Measurements from ENCODE around the gene UBXN4.
"Not testable (repeated sequence)": the region's sequence is repeated elsewhere in the genome, so short reads cannot be mapped to it uniquely, and the experiment has no call there.

The UBXN4 gene, protein sequence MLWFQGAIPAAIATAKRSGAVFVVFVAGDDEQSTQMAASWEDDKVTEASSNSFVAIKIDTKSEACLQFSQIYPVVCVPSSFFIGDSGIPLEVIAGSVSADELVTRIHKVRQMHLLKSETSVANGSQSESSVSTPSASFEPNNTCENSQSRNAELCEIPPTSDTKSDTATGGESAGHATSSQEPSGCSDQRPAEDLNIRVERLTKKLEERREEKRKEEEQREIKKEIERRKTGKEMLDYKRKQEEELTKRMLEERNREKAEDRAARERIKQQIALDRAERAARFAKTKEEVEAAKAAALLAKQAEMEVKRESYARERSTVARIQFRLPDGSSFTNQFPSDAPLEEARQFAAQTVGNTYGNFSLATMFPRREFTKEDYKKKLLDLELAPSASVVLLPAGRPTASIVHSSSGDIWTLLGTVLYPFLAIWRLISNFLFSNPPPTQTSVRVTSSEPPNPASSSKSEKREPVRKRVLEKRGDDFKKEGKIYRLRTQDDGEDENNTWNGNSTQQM

DNA sequence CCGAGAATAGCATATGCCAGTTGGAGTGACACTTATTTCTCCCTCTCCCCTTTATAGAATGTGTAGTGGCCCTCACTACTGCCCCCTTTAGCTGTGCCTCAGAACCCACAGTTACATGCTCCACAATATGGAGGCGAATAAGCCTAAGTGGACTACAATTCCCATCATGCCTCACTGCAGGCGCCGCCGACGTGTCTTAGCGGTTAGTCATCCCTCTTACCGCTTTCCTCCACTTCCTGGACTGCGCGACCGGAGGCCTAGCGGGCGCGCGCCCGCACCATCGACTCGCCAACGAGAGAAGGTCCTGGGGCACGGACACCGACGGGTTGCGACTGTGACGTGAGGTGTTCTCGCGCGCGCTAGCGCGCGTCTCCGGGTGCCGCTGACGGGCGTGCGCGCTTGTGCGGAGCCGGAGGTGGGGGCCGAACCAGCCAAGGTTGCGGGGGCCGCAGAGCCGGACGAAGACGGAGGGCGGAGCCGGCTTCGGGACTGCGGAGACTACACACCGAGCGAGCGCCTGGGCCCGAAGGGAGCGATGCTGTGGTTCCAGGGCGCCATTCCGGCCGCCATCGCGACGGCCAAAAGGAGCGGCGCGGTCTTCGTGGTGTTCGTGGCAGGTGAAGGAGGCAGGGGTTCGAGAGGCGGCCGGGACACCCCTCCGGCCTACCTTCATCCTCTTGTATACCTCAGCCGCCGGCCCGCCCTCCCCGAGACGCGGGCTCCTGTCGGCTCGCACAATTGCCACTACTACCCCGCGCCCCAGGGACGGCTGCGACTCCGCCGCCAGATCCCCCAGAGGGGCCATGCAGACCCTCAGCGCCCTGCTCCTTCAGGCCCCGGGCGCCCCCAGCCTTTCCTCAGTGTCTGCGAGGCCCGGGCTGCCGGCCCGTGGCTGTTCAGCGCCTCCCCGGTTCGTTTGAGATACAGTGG, at the start of gene UBXN4:
Gene UBXN4 (plus strand): TSS at position 461 of the 930 bp plus-strand sequence. CDS start 75 bp downstream, at position 536.
- peak; percentile 93 for DNase-seq (ENCODE audit: low read depth)

DNA sequence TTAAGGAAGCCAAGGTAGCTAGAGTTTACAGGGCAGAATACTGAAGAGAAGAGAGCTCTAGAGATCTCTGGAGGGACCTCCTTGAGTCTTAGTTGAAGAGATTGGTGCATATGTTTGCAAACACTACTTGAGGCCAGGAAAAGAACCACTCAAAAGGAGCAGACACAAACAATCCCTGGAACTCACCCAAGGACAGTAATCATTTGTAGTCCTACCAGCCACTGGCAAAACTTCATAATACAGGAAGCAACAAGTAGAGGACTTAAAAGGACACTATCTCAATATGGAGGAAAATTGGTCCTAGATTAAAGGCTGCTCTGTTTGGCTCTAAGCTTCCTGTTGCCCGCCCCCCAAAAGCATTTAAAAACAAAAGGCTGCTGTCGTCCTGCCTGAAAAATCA, 46.9 kb upstream of the UBXN4 start:
- DNase-seq (ENCODE audit: low read depth) = no peak

DNA sequence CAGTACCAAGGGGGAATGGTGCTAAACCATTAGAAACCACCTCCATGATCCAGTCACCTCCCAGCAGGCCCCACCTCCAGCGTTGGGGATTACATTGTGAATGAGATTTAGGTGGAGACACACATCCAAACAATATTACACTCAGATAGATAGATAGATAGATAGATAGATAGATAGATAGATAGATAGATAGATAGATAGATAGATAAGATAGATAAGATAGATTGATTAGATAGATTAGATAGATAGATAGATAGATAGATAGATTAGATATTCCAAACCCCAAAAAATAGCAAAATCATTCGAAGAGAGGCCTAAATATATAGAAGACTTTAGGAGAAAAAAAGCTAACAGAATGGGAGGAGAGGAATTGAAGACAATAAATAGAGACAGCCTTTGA, 42.8 kb upstream of the UBXN4 start:
- DNase-seq (ENCODE audit: low read depth) = no peak

DNA sequence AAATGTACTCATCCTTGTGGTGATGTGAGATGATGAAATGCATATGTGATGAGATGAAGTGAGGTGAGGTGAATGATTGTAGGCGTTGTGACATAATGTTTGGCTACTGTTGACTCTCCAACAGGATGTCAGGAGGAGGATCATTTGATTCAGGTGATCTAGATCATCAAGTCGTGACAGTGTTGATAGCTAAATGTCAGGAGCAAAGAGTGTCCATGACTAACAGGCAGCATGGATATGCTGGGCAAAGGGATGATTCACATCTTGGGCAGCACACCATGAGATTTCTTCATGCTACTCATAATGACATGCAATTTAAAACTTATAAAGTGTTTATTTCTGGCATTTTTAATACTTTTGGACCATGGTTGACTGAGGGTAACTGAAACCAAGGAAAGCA, 40.2 kb upstream of the UBXN4 start:
- no peak for DNase-seq (ENCODE audit: low read depth)

DNA sequence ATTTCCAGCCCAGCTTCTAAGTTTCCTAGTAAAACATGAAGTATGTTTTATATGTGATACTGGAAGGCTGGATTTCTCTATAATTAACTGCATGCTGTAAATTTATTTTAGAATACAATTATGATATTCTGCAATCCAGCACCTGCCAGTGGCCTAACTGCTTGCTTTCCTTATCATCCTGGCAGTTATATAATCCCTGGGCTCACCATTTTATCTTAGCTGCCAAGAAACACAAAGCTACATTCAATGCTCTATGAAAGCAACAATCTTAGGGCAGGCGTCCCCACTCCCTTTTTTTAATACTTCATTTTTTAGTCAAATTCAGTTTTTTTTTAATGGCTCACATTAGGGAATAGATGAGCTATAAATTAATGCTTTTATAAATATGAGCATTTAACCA, 38.4 kb upstream of the UBXN4 start:
- no peak for DNase-seq (ENCODE audit: low read depth)

DNA sequence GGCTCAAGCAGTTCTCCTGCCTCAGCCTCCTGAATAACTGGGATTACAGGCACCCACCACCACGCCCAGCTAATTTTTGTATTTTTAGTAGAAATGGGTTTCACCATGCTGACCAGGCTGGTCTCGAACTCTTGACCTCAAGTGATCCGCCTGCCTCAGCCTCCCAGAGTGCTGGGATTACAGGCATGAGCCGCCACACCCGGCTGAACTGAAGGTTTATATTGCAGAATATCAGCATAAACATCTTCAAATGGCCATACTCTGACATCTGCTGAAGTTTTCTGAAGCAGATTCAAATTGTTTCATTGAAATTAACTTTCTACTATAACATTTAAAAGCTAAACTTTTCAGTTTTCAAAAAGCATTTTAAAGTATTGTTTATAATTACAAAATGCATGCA, 37.6 kb upstream of the UBXN4 start:
- DNase-seq (ENCODE audit: low read depth) = not testable (repeated sequence)

DNA sequence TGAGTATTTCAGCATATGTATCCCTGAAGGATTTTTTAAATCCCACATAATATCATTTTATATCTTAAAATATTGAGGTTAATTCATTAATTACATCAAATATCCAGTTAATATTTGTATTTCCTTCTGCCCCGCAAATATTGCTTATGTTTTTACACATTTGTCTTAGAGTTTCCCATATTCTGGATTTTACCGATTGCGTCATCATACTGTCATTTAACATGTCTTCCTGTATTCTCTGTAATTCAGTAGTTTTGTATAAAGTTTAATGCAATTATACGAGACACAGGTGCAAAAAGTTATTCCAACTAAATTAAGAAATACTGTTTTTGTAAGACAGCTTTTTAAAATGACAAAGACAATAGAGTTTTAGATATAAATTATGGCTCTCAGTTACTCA, 33.5 kb upstream of the UBXN4 start:
- no peak for DNase-seq (ENCODE audit: low read depth)

DNA sequence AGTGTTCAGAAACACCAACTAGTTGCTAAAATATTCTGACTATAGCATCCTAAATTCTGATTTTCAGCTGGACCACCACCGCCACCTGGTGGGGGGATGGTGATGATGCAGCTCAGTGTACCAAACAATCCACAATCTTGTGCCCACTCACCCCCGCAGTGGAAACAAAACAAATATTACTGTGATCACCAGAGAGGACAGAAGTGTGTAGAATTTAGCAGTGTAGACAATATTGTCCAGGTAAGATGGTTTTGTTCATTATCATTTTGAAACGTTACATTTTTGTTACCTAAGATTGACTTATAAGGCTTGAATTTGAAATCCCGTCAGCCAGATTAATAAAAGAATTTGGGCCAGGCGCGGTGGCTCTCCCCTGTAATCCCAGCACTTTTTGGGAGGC, 31.7 kb upstream of the UBXN4 start:
- DNase-seq (ENCODE audit: low read depth) = peak; percentile 46

DNA sequence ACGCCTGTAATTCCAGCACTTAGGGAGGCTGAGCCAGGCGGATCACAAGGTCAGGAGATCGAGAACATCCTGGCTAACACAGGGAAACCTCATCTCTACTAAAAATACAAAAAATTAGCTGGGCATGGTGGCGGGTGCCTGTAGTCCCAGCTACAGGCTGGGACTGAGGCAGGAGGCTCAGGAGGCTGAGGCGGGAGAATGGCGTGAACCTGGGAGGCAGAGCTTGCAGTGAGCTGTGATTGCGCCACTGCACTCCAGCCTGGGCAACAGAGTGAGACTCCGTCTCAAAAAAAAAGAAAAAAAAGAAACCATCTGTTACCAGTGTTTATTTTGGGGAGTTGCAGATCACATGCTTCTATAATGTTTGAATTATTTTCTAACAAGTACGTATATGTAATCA, 26.6 kb upstream of the UBXN4 start:
- not testable (repeated sequence) for DNase-seq (ENCODE audit: low read depth)

DNA sequence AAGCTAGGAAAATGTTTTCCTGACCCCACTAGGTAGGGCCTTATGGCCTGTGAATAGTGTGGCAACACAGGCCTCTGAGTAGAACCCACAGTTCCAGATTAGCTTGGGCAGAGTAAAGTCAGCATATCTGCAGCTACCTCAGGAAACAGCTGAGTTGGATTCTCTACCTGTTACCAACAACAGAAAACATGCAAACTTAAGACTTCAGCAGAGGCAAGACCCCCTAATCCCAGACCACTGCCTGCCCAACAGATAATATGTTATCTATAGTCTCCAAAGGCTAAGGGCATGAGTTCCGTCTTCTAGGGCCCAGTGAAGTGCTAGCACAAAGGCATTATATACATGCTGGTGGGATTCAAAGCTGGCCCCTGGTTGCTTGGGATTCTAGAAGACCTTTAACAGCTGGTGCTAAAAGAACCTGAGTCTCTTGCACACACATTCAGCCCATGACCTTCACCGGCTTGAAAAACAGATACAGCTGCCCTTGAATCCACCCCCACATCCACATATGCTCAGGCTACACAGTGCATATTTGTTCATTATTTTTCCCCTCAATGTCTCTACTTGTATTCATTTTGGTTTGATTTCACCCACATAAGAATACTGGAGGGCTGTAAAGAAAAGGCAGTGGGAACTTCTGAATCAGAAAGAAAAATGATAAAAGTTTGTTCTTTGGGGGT, 13.5 kb upstream of the UBXN4 start:
- DNase-seq (ENCODE audit: low read depth) = no peak

DNA sequence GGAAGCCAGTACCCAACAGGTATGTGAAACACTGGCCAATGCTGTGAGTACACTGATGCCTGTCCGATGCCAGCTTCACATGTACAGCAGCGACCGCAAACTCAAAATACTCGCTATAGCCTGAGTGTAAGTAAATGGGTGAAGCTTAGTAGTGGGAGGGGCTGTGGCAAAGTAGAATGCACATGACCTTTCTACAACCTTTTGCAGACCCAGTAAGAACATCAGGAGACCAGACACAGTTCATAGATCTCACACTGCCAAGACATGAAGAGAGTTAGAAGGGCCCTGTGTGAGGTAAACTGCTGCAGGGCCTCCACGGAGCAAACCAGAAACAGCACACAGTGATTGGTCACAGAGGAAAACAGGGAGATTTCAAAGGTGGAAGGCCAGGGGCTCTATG, 9.1 kb upstream of the UBXN4 start:
- DNase-seq (ENCODE audit: low read depth) = no peak

DNA sequence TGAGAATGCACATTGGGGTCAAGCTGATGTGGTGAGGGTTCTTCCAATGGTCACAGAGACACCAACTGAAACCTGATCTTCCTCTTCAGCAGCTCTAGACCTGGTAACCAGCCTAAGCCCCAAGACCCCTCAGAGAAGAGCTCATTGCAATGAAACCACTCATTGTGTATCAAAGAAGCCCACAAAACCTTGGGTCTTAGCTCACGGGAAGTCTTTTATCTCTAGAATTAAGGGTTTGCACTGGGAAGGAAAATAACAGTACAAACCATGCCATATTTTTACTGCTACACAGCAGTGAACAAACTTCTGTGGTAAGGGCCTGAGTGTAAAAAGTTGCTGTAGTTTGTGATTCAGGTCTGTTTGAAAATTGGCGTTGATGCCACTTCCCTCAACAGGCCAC, 8.6 kb upstream of the UBXN4 start:
- DNase-seq (ENCODE audit: low read depth) = no peak

DNA sequence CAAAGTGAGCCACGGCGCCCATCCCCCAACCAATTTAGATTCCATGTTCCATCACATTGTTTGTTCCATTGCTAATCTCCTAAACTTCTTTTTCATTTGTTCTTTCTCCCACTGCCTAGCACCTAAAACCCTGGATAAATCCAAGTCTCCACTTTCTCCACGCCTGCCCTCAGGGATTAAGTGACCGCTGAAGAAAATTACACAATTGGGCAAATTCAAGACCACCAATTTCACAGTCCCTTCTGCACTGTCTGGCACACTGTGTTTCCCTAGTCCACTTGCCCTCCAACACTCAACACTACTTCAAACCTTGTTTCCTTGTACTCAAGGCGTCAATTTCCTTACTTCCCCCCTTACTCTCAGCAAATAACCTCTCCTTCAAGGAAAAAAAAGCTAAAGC, 5.1 kb upstream of the UBXN4 start:
- no peak for DNase-seq (ENCODE audit: low read depth)

DNA sequence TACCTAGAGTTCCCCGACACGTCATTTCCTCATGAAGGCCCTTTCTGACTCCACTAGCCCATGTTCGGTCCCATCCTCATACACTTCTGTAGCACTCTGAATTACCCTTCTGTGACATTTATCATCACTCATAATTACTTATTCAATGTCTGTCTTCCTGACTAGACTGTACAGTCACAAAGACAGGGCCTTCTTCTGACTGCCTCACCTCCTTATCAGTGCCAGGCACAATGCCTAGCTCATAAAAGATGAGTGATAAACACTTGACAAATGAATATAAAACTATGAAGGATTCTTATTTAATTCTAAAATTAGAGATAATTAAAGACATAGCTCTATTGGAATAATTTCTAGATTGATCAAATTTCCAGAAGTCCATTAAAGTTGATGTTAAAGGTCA, 1.4 kb upstream of the UBXN4 start:
- DNase-seq (ENCODE audit: low read depth) = no peak

DNA sequence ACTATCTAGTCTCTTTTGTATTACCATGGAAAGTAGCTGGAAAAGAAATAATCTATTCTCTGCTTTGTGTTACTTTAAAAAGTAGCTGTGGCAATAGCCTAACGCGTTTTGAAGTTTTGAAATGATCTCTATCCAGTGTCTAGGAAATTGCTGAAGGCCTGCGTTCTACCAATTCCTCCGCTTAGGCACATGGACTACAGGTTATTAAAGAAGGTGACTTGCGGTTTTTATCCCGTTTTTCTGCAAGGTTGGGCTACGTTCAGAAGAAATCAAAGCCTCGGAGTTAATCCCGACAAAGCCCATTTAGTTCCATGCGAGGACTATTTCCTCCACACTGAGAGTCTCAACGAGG, 636 bp upstream of the UBXN4 start:
- DNase-seq (ENCODE audit: low read depth) = no peak

DNA sequence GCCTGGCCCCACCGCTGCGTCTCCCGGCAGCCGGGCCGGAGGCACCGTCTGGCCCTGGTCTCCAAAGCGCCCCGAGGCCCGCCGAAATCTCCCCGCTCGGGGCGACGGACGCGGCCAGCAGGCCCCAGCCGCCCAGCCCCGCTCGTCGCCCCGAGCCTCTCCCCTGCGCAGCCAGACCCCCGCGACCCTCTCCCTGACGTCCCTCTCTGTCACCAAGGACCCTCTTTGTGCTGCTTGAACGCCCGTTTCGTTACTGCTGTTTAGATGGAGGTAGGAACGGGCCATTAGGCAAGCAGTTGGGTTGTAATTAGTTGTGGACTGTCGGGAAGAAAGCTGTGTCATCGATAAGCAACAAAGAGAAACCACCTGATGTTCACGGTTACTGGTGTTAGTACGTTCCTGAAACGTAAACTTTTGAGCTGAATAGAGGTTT, 686 bp downstream of the UBXN4 start:
- no peak for DNase-seq (ENCODE audit: low read depth)

DNA sequence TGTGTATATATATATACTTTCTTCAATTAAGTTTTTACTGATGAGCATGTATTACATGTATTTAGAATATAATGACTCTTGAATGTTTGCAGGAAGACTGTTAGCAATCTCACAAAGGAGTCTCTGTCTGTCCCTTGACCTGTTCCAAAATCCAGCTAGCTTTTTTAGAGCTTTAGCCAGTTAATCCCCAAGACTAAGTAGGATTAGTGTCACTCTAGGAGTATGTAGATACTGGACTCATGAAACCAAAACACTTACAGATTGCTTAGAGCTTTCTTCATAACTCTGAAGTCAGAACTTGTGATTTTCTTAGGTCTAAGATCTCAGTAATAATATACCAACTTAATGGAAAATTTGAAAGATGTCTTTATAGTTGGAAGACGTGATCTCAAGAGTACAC, 2.2 kb downstream of the UBXN4 start:
- DNase-seq (ENCODE audit: low read depth) = no peak

DNA sequence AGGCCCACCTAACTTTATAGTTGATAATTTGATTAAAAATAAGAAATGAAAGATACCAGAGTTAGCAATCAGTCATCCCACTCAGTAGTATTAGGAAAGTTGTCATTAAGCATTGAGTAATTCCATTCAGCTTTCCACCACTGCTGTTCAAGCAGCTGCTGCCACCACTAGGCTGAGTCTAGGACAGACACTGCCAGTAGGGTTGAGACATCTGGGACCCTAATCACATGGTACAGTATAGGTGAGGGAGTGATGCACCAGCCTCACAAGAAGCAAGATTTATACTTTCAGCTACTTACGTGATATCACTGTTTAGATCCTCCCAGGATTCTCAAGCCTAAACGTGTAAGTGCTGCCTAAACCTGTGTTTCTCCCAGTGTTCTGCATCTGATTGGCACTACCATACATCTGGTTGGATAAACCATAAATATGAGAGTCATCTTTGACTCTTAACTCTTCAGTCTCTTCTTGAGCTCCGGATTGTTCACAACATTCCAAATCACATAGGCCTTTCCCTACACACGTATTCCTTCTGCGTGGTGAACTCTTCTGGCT, 3.2 kb downstream of the UBXN4 start:
- no peak for DNase-seq (ENCODE audit: low read depth)

DNA sequence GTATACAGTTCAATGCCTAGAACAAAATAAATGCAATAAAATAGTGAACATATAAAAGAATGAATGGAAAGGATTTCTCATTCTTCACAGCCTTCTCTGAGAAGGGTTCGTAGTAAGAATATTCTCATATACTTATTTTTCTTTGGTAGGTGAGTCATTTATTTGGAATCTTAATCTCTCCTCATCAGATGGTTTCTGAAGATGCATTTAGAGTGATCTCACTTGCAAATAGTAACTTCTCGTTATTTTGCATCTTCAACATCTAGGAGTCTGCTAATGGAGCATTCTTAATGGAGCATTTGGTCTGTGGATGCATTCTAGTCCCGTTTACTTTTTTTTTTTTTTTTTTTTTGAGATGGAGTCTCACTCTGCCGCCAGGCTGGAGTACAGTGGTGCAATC, 3.9 kb downstream of the UBXN4 start:
- no peak for DNase-seq (ENCODE audit: low read depth)

DNA sequence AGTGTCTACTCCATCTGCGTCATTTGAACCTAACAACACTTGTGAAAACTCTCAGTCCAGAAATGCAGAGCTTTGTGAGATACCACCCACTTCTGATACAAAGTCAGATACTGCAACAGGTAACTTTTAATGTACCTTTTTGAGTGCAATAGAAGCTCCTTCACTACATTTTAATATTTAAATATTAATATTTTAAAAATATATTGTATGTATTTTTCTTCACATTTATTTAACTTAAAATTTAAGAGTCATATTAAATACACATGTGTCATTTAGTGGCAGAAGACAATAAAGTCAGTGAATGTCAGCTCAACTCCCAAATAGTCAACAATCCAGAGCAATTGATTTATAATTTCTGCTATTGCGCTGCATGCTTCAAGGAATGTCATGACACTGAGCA, 13.9 kb downstream of the UBXN4 start:
- DNase-seq (ENCODE audit: low read depth) = no peak

DNA sequence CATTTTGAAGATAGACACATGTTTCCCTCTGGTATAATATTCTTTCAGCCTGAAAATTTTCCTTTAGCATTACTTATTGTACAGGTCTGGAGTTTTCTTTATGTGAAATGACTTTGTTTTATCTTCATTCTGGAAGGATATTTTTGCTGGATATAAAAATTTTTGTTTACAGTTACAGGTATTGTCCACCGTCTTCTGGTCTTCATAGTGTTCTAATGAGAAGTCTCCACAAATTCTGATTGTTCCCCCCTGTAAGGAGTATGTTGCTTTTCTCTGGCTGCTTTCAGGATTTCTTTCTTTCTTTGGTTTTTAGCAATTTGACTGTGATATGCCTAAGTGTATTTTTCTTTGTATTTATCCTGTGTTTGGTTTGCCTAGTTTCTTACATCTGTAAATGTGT, 15.0 kb downstream of the UBXN4 start:
- DNase-seq (ENCODE audit: low read depth) = no peak

DNA sequence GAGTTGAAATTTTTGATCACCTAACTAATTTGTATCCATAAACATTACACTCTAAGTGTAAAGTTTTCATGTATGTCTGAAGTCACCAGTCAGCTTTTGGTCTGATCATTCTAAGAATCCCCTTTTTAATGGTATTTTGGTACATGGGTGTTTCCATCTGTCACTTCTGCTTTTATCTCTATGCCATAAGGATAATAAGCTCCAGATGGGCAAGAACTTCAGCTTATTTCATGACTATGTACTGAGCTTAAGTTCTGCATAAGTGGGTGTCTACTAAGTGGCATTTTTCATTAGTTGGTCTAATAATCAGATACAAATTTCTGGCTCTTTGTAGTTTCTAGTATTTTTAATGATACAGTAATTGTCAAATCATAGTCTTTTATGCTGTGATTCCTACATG, 20.4 kb downstream of the UBXN4 start:
- no peak for DNase-seq (ENCODE audit: low read depth)
